T-cell (primary cell): Measurements from ENCODE around the gene CGNL1. TPM values are rescaled to one million over a fixed set of nuclear protein-coding genes. Genes with fewer than 3 reads are reported as not detected.

Source experiments
- ATAC-seq, 4 experiments: fragments of 200-7000 bp in 3 of 4; fragments of 150-1000 bp in 1 of 4; cut with Tn5 transposase; replicated peaks in 1 of 4; 1 replicate in 3 of 4; 2 replicates in 1 of 4; pipeline ENCODE4 v1.10.0; 2021; ENCODE audit warnings: moderate library complexity in 3 of 4, mild to moderate bottlenecking in 2 of 4, moderate number of reproducible peaks in 1 of 4
- CTCF ChIA-PET, 2 donors: fragments of 300-600 bp; sonication (Branson Sonifier 250); formaldehyde crosslinking; loops; one replicate each; lab custom pipeline; 2022; ENCODE audit warnings: antibody characterized with exemption in 2 of 2; lab: Charles Lee
- POLR2A ChIA-PET, 2 donors: fragments of 300-600 bp; sonication (Branson Sonifier 250); formaldehyde crosslinking; loops; one replicate each; lab custom pipeline; 2022; ENCODE audit warnings: antibody characterized with exemption in 2 of 2; lab: Charles Lee
- DNase-seq, 35 experiments: peaks; one replicate each; pipeline versions ENCODE4 v3.0.0 to v3.0.0-alpha.2; 2013 to 2023
- H3K27ac ChIP-seq: one replicate; pipeline ENCODE4 v1.5.1; 2013; ENCODE audit warnings: low read length
- H3K27me3 ChIP-seq, 2 experiments: replicated peaks in 1 of 2; 1 replicate in 1 of 2; 2 replicates in 1 of 2; pipeline versions ENCODE4 v1.6.1 to v1.7.0; 2013; ENCODE audit warnings: low read length in 1 of 2, mixed read lengths in 1 of 2; ENCODE audit not compliant: control insufficient read depth in 2 of 2, insufficient read depth in 2 of 2; ENCODE audit errors: extremely low read depth in 1 of 2
- H3K36me3 ChIP-seq, 2 donors: 1 replicate in 1 of 2; 2 replicates in 1 of 2; pipeline versions ENCODE4 v1.6.1 to v1.7.0; 2013; ENCODE audit warnings: low read length in 1 of 2; ENCODE audit not compliant: control insufficient read depth in 2 of 2, insufficient read depth in 1 of 2; ENCODE audit errors: extremely low read depth in 1 of 2
- H3K4me1 ChIP-seq, 2 experiments: 1 replicate in 1 of 2; 2 replicates in 1 of 2; pipeline versions ENCODE4 v1.6.1 to v1.7.0; 2013; ENCODE audit warnings: low read length in 2 of 2, mixed read lengths in 1 of 2; ENCODE audit not compliant: insufficient read depth in 2 of 2, control insufficient read depth in 1 of 2; ENCODE audit errors: extremely low read depth in 1 of 2
- H3K4me3 ChIP-seq, 2 donors: 1 replicate in 1 of 2; 2 replicates in 1 of 2; pipeline versions ENCODE4 v1.5.1 to v1.7.0; 2013; ENCODE audit warnings: mild to moderate bottlenecking in 2 of 2, low read length in 1 of 2, moderate library complexity in 1 of 2; ENCODE audit not compliant: control insufficient read depth in 1 of 2; ENCODE audit errors: extremely low read depth in 1 of 2
- H3K9me3 ChIP-seq: 2 replicates; pipeline ENCODE4 v1.7.0; 2013
- H3K27ac Mint-ChIP-seq, 2 donors: one replicate each; pipeline ENCODE4 v1.8.0; 2020 to 2021; ENCODE audit warnings: mild to moderate bottlenecking in 2 of 2, mixed read lengths in 2 of 2
- H3K27me3 Mint-ChIP-seq, 2 donors: one replicate each; pipeline ENCODE4 v1.8.0; 2021 to 2022; ENCODE audit warnings: mixed read lengths in 2 of 2
- H3K36me3 Mint-ChIP-seq: one replicate; pipeline ENCODE4 v1.8.0; 2021; ENCODE audit warnings: mixed read lengths
- H3K4me1 Mint-ChIP-seq, 3 donors: one replicate each; pipeline ENCODE4 v1.8.0; 2020 to 2022; ENCODE audit warnings: mixed read lengths in 3 of 3, mild to moderate bottlenecking in 1 of 3
- H3K4me3 Mint-ChIP-seq, 3 donors: one replicate each; pipeline ENCODE4 v1.8.0; 2020 to 2022; ENCODE audit warnings: mild to moderate bottlenecking in 3 of 3, mixed read lengths in 3 of 3, moderate library complexity in 3 of 3
- H3K9me3 Mint-ChIP-seq, 3 donors: one replicate each; pipeline ENCODE4 v1.8.0; 2020 to 2022; ENCODE audit warnings: mixed read lengths in 3 of 3
- WGBS: methylation state at CpG from one replicate; pipeline ENCODE4 v1.1.5; 2013; ENCODE audit warnings: missing lambda C conversion rate; ENCODE audit not compliant: insufficient coverage; 5-methylcytosine and 5-hydroxymethylcytosine counted together
- total RNA-seq, 35 experiments: library from RNA in 6 of 35; stranded (reverse) in 6 of 35; fragments of 120-200 nt in 1 of 35; gene quantifications; one replicate each; pipeline versions ENCODE4 v1.2.1 to v1.2.4 and lab custom pipeline; 2013 to 2026

CGNL1 gene
- total RNA-seq, 5 donors from 2014 or later (not counting 1 experiment from before 2014, with no cell fraction given): 0.13 to 0.18 (median 0.16) TPM; not detected in 2

GRCh38 chr15:57443486-57443885 is 67.2 kb downstream of the CGNL1 start:
- Histone ChIP-seq H3K27ac (no peak overlapping the region), H3K4me3 (no peak overlapping the region), H3K27me3 (no peaks in the 10 kb centered on the region), H3K9me3 (no peaks in the 10 kb centered on the region), H3K4me1 (no peaks in the 10 kb centered on the region), H3K36me3 (no peaks in the 10 kb centered on the region)
- Mint-ChIP-seq H3K27me3 (peaks cover 11 to 18% of the 10 kb centered on the region in 2 donors), H3K9me3 (peaks cover 0 to 4% (median 0%) of the 10 kb centered on the region in 3 donors), H3K4me3 (no peak overlapping the region), H3K27ac (no peak overlapping the region), H3K4me1 (no peaks in the 10 kb centered on the region), H3K36me3 (no peaks in the 10 kb centered on the region)
- whole genome bisulfite sequencing: 96% methylated on average over 4 of the region's 8 CpGs
- ChIA-PET CTCF (no interaction called here), POLR2A (no interaction called here)
- DNase-seq (no peak), ATAC-seq (no peak)

- WGBS: 17% methylated on average over 1 of the region's 5 CpGs
- Mint-ChIP-seq H3K4me3 (no peak overlapping the region), H3K36me3 (no peaks in the 10 kb centered on the region), H3K4me1 (no peaks in the 10 kb centered on the region), H3K27me3 (peaks cover 11 to 27% of the 10 kb centered on the region in 2 donors), H3K9me3 (peaks cover 0 to 4% (median 0%) of the 10 kb centered on the region in 3 donors), H3K27ac (no peak overlapping the region)
- Histone ChIP-seq H3K9me3 (no peaks in the 10 kb centered on the region), H3K27me3 (no peaks in the 10 kb centered on the region), H3K27ac (no peak overlapping the region), H3K36me3 (no peaks in the 10 kb centered on the region), H3K4me3 (no peak overlapping the region), H3K4me1 (no peaks in the 10 kb centered on the region)
- ChIA-PET POLR2A (no interaction called here), CTCF (no interaction called here)
- ATAC-seq (no peak), DNase-seq (no peak)
Measured at GRCh38 chr15:57444877-57445513, 68.7 kb downstream of the CGNL1 start.

GRCh38 chr15:57445872-57446271 is 69.6 kb downstream of the CGNL1 start:
- H3K4me1 Mint-ChIP-seq: no peaks in the 10 kb centered on the region
- ATAC-seq: no peak
- ChIA-PET CTCF (no interaction called here), POLR2A (no interaction called here)
- no peak overlapping the region for H3K4me3 Mint-ChIP-seq
- Histone ChIP-seq H3K27ac (no peak overlapping the region), H3K4me1 (no peaks in the 10 kb centered on the region), H3K9me3 (no peaks in the 10 kb centered on the region), H3K27me3 (peaks cover 0 to 5% of the 10 kb centered on the region in 2 experiments), H3K4me3 (no peak overlapping the region), H3K36me3 (no peaks in the 10 kb centered on the region)
- no CpG with 5 or more reads among the region's 1 CpG for WGBS
- H3K27me3 Mint-ChIP-seq: peaks cover 18 to 27% of the 10 kb centered on the region in 2 donors
- H3K27ac Mint-ChIP-seq: no peak overlapping the region
- no peak for DNase-seq
- H3K9me3 Mint-ChIP-seq: peaks cover 0 to 4% (median 0%) of the 10 kb centered on the region in 3 donors
- no peaks in the 10 kb centered on the region for H3K36me3 Mint-ChIP-seq

- ATAC-seq (no peak), DNase-seq (no peak)
- H3K9me3 ChIP-seq: no peaks in the 10 kb centered on the region
- H3K27me3 Mint-ChIP-seq: peaks cover 18 to 27% of the 10 kb centered on the region in 2 donors
- H3K9me3 Mint-ChIP-seq: peaks cover 0 to 4% (median 0%) of the 10 kb centered on the region in 3 donors
- no peaks in the 10 kb centered on the region for H3K4me1 ChIP-seq
- POLR2A ChIA-PET: no interaction called here
- WGBS: no CpG with 5 or more reads among the region's 3 CpGs
- peaks cover 0 to 5% of the 10 kb centered on the region in 2 experiments for H3K27me3 ChIP-seq
- H3K4me3 ChIP-seq: no peak overlapping the region
- CTCF ChIA-PET: no interaction called here
- no peak overlapping the region for H3K4me3 Mint-ChIP-seq
- no peaks in the 10 kb centered on the region for H3K36me3 Mint-ChIP-seq
- no peak overlapping the region for H3K27ac ChIP-seq
- H3K36me3 ChIP-seq: no peaks in the 10 kb centered on the region
- H3K4me1 Mint-ChIP-seq: no peaks in the 10 kb centered on the region
- no peak overlapping the region for H3K27ac Mint-ChIP-seq
Measured at GRCh38 chr15:57446393-57446792, 70.1 kb downstream of the CGNL1 start.

- CTCF ChIA-PET: no interaction called here
Measured at GRCh38 chr15:57451555-57451954, 75.2 kb downstream of the CGNL1 start.

GRCh38 chr15:57452090-57452754 is 75.9 kb downstream of the CGNL1 start:
- ChIA-PET POLR2A (no interaction called here), CTCF (interaction anchor here in 1 of 2 donors (0.6 kb wide), 1 partner anchor 10 kb away, joined by 3 read pairs; no protein-coding TSS in a partner anchor)
- Histone ChIP-seq H3K4me1 (no peaks in the 10 kb centered on the region), H3K4me3 (no peak overlapping the region), H3K9me3 (no peaks in the 10 kb centered on the region), H3K36me3 (no peaks in the 10 kb centered on the region), H3K27me3 (peaks cover 0 to 9% of the 10 kb centered on the region in 2 experiments), H3K27ac (no peak overlapping the region)
- Mint-ChIP-seq H3K36me3 (no peaks in the 10 kb centered on the region), H3K9me3 (no peaks in the 10 kb centered on the region), H3K4me1 (no peaks in the 10 kb centered on the region), H3K27ac (no peak overlapping the region), H3K4me3 (no peak overlapping the region), H3K27me3 (peaks cover 20 to 25% of the 10 kb centered on the region in 2 donors)
- 75% methylated on average over 4 of the region's 11 CpGs for WGBS
- DNase-seq (no peak), ATAC-seq (no peak)

More at GRCh38 chr15:57451555-57451954, 75.2 kb downstream of the CGNL1 start:
- POLR2A ChIA-PET: no interaction called here
- ATAC-seq (no peak), DNase-seq (no peak)
- Mint-ChIP-seq H3K4me1 (no peaks in the 10 kb centered on the region), H3K36me3 (no peaks in the 10 kb centered on the region), H3K27me3 (peaks cover 24 to 25% of the 10 kb centered on the region in 2 donors), H3K27ac (no peak overlapping the region), H3K9me3 (no peaks in the 10 kb centered on the region), H3K4me3 (no peak overlapping the region)
- Histone ChIP-seq H3K9me3 (no peaks in the 10 kb centered on the region), H3K4me1 (no peaks in the 10 kb centered on the region), H3K36me3 (no peaks in the 10 kb centered on the region), H3K4me3 (no peak overlapping the region), H3K27me3 (peaks cover 0 to 9% of the 10 kb centered on the region in 2 experiments), H3K27ac (no peak overlapping the region)
